HEK293 (cell line): Measurements from ENCODE around the gene TMEM167A.

Source experiments
- BCL11B ChIP-seq: fragments of 450-650 bp; formaldehyde crosslinking; IDR thresholded peaks from 2 replicates; pipeline ENCODE4 v1.5.1; 2016; ENCODE audit warnings: low read depth, missing biosample characterization, missing genetic modification characterization
- GLI2 ChIP-seq: fragments of 450-650 bp; formaldehyde crosslinking; IDR thresholded peaks from 2 replicates; pipeline ENCODE4; 2017; ENCODE audit warnings: missing biosample characterization, missing genetic modification characterization, low read depth, borderline replicate concordance
- PRDM1 ChIP-seq: fragments of 450-650 bp; formaldehyde crosslinking; IDR thresholded peaks from 2 replicates; pipeline ENCODE4; 2016; ENCODE audit warnings: missing biosample characterization, missing genetic modification characterization
- ZNF274 ChIP-seq, 2 experiments: fragments of 200-500 bp in 1 of 2; fragments of 450-650 bp in 1 of 2; sonication (Bioruptor generic) in 1 of 2; formaldehyde crosslinking in 1 of 2; IDR thresholded peaks; 2 replicates each; pipeline versions ENCODE4 v1.5.1 to v1.6.1; 2014 to 2016; ENCODE audit warnings: borderline replicate concordance in 1 of 2, inconsistent platforms in 1 of 2, low read length in 1 of 2, missing biosample characterization in 1 of 2, missing genetic modification characterization in 1 of 2
- ZNF416 ChIP-seq: fragments of 450-650 bp; formaldehyde crosslinking; IDR thresholded peaks from 2 replicates; pipeline ENCODE4 v1.5.1; 2016; ENCODE audit warnings: missing biosample characterization, missing genetic modification characterization
- ZNF768 ChIP-seq: fragments of 450-650 bp; formaldehyde crosslinking; IDR thresholded peaks from 2 replicates; pipeline ENCODE4 v1.5.1; 2018; ENCODE audit warnings: missing biosample characterization, mild to moderate bottlenecking, missing genetic modification characterization
- TF ChIP-seq, protein P1 (sequence below): fragments of 450-650 bp; formaldehyde crosslinking; IDR thresholded peaks from 2 replicates; pipeline ENCODE4 v1.5.1; 2016; ENCODE audit warnings: missing biosample characterization, missing genetic modification characterization
- TF ChIP-seq, protein P2 (sequence below): fragments of 450-650 bp; formaldehyde crosslinking; optimal IDR thresholded peaks from 2 replicates; pipeline ENCODE3; 2016; ENCODE audit warnings: missing biosample characterization, mild to moderate bottlenecking, missing genetic modification characterization

DNA sequence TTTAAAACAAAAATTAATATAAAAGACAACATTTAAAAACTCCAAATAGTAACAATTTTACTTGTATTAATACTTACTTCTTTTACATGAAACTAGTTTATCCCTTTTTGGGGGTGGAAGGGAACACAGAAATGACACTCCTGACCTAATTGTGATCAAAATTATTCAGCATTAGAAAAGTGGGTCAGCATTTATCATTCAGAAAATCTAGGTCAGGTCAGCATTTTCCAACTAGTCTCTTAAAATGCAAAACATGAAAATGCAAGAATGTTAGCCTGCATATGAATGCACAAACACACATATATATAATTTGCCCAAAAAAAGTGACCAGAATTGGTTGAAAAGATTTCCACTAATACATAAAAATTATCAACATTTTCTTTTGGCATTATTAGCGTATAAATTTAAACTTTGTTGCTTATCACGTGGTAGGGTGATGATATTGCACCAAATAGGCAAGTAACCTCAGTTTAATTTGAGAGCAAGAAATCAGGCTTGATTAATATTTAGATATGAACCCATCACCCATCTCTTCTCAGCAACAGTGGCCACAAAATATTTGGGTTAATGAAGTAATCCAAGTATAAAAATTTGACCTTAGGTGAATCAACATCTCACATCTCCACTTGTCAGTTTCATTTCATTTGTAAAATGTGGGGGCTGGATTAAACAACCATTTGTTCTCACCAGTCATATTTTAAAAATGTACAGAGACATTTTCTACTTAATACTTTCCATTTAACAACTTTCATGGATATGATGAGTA is 5.7 kb downstream of the TMEM167A start:
- TF ChIP-seq ZNF768 (no peak), ZNF416 (no peak), BCL11B (tag by site-specific recombination) (no peak), ZNF274 (IDR thresholded peaks at IDR 0.05; ENCODE audit: low read length) (no peak), ZNF274 (tag by site-specific recombination; IDR thresholded peaks at IDR 0.05; ENCODE audit: borderline replicate concordance) (no peak), PRDM1 (tag by site-specific recombination) (no peak), GLI2 (no peak)
- TF ChIP-seq, protein P1, sequence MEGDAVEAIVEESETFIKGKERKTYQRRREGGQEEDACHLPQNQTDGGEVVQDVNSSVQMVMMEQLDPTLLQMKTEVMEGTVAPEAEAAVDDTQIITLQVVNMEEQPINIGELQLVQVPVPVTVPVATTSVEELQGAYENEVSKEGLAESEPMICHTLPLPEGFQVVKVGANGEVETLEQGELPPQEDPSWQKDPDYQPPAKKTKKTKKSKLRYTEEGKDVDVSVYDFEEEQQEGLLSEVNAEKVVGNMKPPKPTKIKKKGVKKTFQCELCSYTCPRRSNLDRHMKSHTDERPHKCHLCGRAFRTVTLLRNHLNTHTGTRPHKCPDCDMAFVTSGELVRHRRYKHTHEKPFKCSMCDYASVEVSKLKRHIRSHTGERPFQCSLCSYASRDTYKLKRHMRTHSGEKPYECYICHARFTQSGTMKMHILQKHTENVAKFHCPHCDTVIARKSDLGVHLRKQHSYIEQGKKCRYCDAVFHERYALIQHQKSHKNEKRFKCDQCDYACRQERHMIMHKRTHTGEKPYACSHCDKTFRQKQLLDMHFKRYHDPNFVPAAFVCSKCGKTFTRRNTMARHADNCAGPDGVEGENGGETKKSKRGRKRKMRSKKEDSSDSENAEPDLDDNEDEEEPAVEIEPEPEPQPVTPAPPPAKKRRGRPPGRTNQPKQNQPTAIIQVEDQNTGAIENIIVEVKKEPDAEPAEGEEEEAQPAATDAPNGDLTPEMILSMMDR (tag by site-specific recombination): no peak
- TF ChIP-seq, protein P2, sequence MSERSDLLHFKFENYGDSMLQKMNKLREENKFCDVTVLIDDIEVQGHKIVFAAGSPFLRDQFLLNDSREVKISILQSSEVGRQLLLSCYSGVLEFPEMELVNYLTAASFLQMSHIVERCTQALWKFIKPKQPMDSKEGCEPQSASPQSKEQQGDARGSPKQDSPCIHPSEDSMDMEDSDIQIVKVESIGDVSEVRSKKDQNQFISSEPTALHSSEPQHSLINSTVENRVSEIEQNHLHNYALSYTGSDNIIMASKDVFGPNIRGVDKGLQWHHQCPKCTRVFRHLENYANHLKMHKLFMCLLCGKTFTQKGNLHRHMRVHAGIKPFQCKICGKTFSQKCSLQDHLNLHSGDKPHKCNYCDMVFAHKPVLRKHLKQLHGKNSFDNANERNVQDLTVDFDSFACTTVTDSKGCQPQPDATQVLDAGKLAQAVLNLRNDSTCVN (tag by site-specific recombination): no peak
